HG03135 (cell line): ENCODE measurements around the gene SGSM2.

Experiments
- ATAC-seq: cut with Tn5 transposase; IDR thresholded peaks from one replicate; pipeline ENCODE4 v1.9.1; 2021; ENCODE audit warnings: mild to moderate bottlenecking, moderate library complexity; ENCODE audit not compliant: unreplicated experiment

The SGSM2 gene

GRCh38 chr17:2416010-2416734, 78.9 kb downstream of the SGSM2 start:
- ATAC-seq, result no peak

DNA sequence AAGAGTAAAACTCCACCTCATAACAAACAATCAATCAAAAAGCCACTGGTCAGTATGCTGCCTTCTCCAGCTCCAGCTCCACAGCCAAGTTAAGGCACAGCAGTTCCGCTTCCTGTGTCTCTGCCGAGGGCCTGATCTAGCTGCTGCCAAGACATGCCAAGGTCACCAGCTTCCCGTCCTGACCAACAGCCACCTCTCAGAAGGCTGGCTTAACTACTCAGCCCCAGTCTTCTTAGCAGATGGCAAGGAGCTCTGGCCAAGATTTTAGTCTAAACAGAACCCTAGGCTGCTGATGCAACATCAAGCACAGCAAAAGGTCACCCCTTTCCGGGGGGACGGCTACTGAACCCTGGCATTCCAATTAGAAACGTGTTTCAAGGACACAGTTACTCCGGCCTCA, 81.3 kb downstream of the SGSM2 start:
- no peak for ATAC-seq

GRCh38 chr17:2419486-2419885, 82.2 kb downstream of the SGSM2 start:
- no peak for ATAC-seq

DNA sequence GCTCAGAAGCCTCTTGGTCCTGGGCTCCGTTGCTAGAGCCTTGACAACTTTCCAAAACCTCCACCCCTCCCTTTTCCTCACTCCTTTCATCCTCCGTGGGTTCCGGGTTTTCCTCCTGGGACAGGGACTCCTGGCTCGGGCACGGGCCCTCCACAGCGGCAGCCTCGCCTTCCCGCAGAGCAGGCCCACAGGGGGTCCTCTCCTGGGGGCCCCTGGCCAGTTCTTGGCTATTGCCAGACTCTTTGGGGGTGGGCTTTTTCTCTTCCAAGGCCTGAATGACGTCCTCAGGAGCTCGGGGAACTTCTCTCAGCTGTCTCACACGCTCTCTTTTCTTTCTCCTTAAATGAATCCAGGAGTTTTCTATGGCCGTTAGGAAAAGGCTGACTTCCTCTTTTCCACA, 82.9 kb downstream of the SGSM2 start:
- ATAC-seq, result no peak

- ATAC-seq, result no peak
Measured at GRCh38 chr17:2421315-2422147, 84.2 kb downstream of the SGSM2 start.

- ATAC-seq, result no peak
Measured at GRCh38 chr17:2423271-2423670, 86.0 kb downstream of the SGSM2 start.

DNA sequence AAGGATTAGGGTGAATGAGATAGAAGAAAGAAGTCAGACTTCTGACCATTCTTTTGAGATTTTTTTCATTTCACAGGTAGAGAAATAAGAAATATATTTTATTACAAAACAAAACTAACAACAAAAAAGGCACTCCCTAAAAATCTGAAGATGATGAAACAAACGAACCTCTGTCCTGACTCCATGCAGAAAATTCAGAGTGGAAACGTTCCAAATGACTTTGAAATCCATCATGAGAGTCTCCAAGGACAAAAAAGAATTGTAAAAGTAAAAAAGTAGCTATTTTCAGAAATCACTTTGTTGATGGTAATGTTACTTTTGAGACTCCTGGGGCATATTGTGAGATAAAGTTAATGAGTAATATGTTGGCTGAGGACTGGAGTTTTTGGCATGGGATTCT, 89.9 kb downstream of the SGSM2 start:
- ATAC-seq, result no peak

GRCh38 chr17:2427910-2428309, 90.6 kb downstream of the SGSM2 start:
- no peak for ATAC-seq
